B cell (primary cell): ENCODE data around the gene TJAP1. TPM values are rescaled to one million over a fixed set of nuclear protein-coding genes. Genes with fewer than 3 reads are reported as not detected.

Experiments
- ATAC-seq: fragments of 200-7000 bp; cut with Tn5 transposase; one replicate; pipeline ENCODE4 v1.10.0; 2021; ENCODE audit warnings: low read depth, mild to moderate bottlenecking, moderate number of reproducible peaks, moderate library complexity
- CTCF ChIA-PET: fragments of 350-600 bp; sonication (Branson Sonifier 250); formaldehyde crosslinking; loops from one replicate; lab custom pipeline; 2021; ENCODE audit warnings: antibody characterized with exemption, inconsistent platforms; lab: Charles Lee
- POLR2A ChIA-PET: fragments of 350-600 bp; sonication (Branson Sonifier 250); formaldehyde crosslinking; loops from one replicate; lab custom pipeline; 2021; ENCODE audit warnings: antibody characterized with exemption; lab: Charles Lee
- DNase-seq: peaks from one replicate; pipeline ENCODE4 v3.0.0; 2013
- H2AFZ ChIP-seq: 2 replicates; pipeline ENCODE4 v1.6.1; 2012; ENCODE audit warnings: mild to moderate bottlenecking, low read depth, low read length; ENCODE audit not compliant: insufficient read depth, poor library complexity, severe bottlenecking
- H3K27ac ChIP-seq, 2 donors: 1 replicate in 1 of 2; 2 replicates in 1 of 2; pipeline ENCODE4 v1.5.1; 2012 to 2013; ENCODE audit warnings: low read length in 2 of 2, mild to moderate bottlenecking in 2 of 2, moderate library complexity in 1 of 2
- H3K27me3 ChIP-seq, 4 experiments: fragments of 200-600 bp in 1 of 4; sonication (generic) in 1 of 4; replicated peaks in 1 of 4; 1 replicate in 2 of 4; 2 replicates in 2 of 4; pipeline versions ENCODE4 v1.6.1 to v1.7.0; 2013 to 2016; ENCODE audit warnings: low read length in 3 of 4, mild to moderate bottlenecking in 2 of 4, mixed read lengths in 1 of 4, moderate library complexity in 1 of 4; ENCODE audit not compliant: insufficient read depth in 4 of 4, control insufficient read depth in 3 of 4; ENCODE audit errors: control extremely low read depth in 1 of 4
- H3K36me3 ChIP-seq, 2 experiments: replicated peaks in 1 of 2; 1 replicate in 1 of 2; 2 replicates in 1 of 2; pipeline versions ENCODE4 v1.6.1 to v1.7.1; 2013; ENCODE audit warnings: low read length in 1 of 2; ENCODE audit not compliant: insufficient read depth in 2 of 2, control insufficient read depth in 1 of 2; ENCODE audit errors: control extremely low read depth in 1 of 2, extremely low read depth in 1 of 2
- H3K4me1 ChIP-seq, 2 donors: fragments of 200-600 bp in 1 of 2; sonication (generic) in 1 of 2; 1 replicate in 1 of 2; 2 replicates in 1 of 2; pipeline versions ENCODE4 v1.5.1 to v1.6.1; 2013 to 2017; ENCODE audit warnings: low read length in 2 of 2; ENCODE audit not compliant: control insufficient read depth in 2 of 2, insufficient read depth in 2 of 2
- H3K4me2 ChIP-seq: replicated peaks from 2 replicates; pipeline ENCODE3; 2012; ENCODE audit warnings: mild to moderate bottlenecking, low read depth, low read length; ENCODE audit not compliant: poor library complexity, severe bottlenecking
- H3K4me3 ChIP-seq, 5 experiments: fragments of 200-600 bp in 1 of 5; sonication (generic) in 1 of 5; 1 replicate in 3 of 5; 2 replicates in 2 of 5; pipeline versions ENCODE4 v1.5.1 to v1.7.0; 2011 to 2016; ENCODE audit warnings: low read length in 4 of 5, mild to moderate bottlenecking in 4 of 5, low read depth in 2 of 5, control low read depth in 1 of 5, moderate library complexity in 1 of 5; ENCODE audit not compliant: insufficient read depth in 1 of 5; ENCODE audit errors: control extremely low read depth in 1 of 5, extremely low read depth in 1 of 5
- H3K79me2 ChIP-seq: fragments of 200-600 bp; sonication (generic); one replicate; pipeline ENCODE4 v1.6.0; 2016; ENCODE audit warnings: low read length; ENCODE audit not compliant: control insufficient read depth, insufficient read depth
- H3K9ac ChIP-seq: fragments of 200-600 bp; sonication (generic); 2 replicates; pipeline ENCODE4 v1.6.1; 2017; ENCODE audit warnings: mild to moderate bottlenecking, low read length, moderate library complexity
- H3K9me3 ChIP-seq, 3 donors: one replicate each; pipeline versions ENCODE4 v1.6.1 to v1.7.1; 2013; ENCODE audit warnings: low read length in 2 of 3; ENCODE audit not compliant: control insufficient read depth in 2 of 3, insufficient read depth in 1 of 3; ENCODE audit errors: control extremely low read depth in 1 of 3
- H4K20me1 ChIP-seq: 2 replicates; pipeline ENCODE4 v1.6.0; 2012; ENCODE audit warnings: mild to moderate bottlenecking, low read length; ENCODE audit not compliant: insufficient read depth, control insufficient read depth, poor library complexity, severe bottlenecking
- H3K27ac Mint-ChIP-seq: one replicate; pipeline ENCODE4 v1.8.0; 2021; ENCODE audit warnings: mixed read lengths
- H3K27me3 Mint-ChIP-seq: one replicate; pipeline ENCODE4 v1.8.0; 2021; ENCODE audit warnings: mixed read lengths
- H3K4me1 Mint-ChIP-seq: one replicate; pipeline ENCODE4 v1.8.0; 2021; ENCODE audit warnings: mixed read lengths
- H3K4me3 Mint-ChIP-seq: one replicate; pipeline ENCODE4 v1.8.0; 2021; ENCODE audit warnings: mixed read lengths
- H3K9me3 Mint-ChIP-seq: one replicate; pipeline ENCODE4 v1.8.0; 2022; ENCODE audit warnings: mixed read lengths; ENCODE audit not compliant: insufficient read depth
- CTCF ChIP-seq: fragments of 200-600 bp; IDR thresholded peaks from one replicate; pipeline ENCODE4 v1.8.0; 2022; ENCODE audit warnings: antibody characterized with exemption, mild to moderate bottlenecking
- EZH2 ChIP-seq: IDR thresholded peaks from 2 replicates; pipeline ENCODE4 v1.6.1; 2012; ENCODE audit warnings: borderline replicate concordance, low read depth, mild to moderate bottlenecking, moderate library complexity, low read length; ENCODE audit not compliant: insufficient read depth, poor library complexity, severe bottlenecking
- WGBS: methylation state at CpG from one replicate; pipeline ENCODE4 v1.1.5; 2013; ENCODE audit warnings: missing lambda C conversion rate; ENCODE audit not compliant: insufficient coverage; 5-methylcytosine and 5-hydroxymethylcytosine counted together
- intact Hi-C: fragments of 100-400 bp; cut with micrococcal nuclease; formaldehyde crosslinking; loops from one replicate; pipeline ENCODE4 v1.10.0; 2022
- polyA plus RNA-seq: library from polyadenylated mRNA; depleted of rRNA; stranded (reverse); fragments of >200 nt; gene quantifications from 2 replicates; pipeline ENCODE4 v1.2.3, GENCODE V29; 2012
- total RNA-seq, 2 donors: library from RNA; stranded (reverse); fragments of 120-200 nt in 1 of 2; gene quantifications; 1 replicate in 1 of 2; 2 replicates in 1 of 2; pipeline versions ENCODE4 v1.2.3 to v1.2.4, GENCODE V29; 2013 to 2022

The TJAP1 gene
- total and polyA plus RNA-seq, 2 donors (not counting 1 experiment from before 2014, with no cell fraction given), result 59.1 to 70.7 TPM

- Histone ChIP-seq H3K9ac (no peak overlapping the region), H3K9me3 (no peaks in the 10 kb centered on the region), H2AFZ (no peak overlapping the region), H3K27ac (no peak overlapping the region), H3K4me2 (no peak overlapping the region), H3K4me1 (peaks cover 0 to 6% of the 10 kb centered on the region in 2 donors), H3K36me3 (peaks cover 0 to 43% of the 10 kb centered on the region in 2 experiments), H4K20me1 (no peaks in the 10 kb centered on the region), H3K4me3 (no peak overlapping the region), H3K27me3 (no peaks in the 10 kb centered on the region), H3K79me2 (peaks cover 30% of the 10 kb centered on the region)
- POLR2A ChIA-PET, result interaction anchor here (0.5 kb wide), 1 partner anchor 124 kb away, joined by 3 read pairs; no protein-coding TSS in a partner anchor
- DNase-seq, result no peak
- no peak overlapping the region for H3K27ac Mint-ChIP-seq
- intact Hi-C loops, result no loop called here
- no peaks in the 10 kb centered on the region for H3K27me3 Mint-ChIP-seq
- ATAC-seq, result no peak
- H3K4me3 Mint-ChIP-seq, result no peak overlapping the region
- 100% methylated on average over 2 of the region's 7 CpGs for WGBS
- no peaks in the 10 kb centered on the region for H3K9me3 Mint-ChIP-seq
- CTCF ChIA-PET, result interaction anchor here (0.6 to 8.0 kb wide), 3 partner anchors 11 to 230 kb away, joined by 3 to 69 read pairs (median 3); no protein-coding TSS in a partner anchor
- TF ChIP-seq EZH2 (no peak), CTCF (no peak)
- peaks cover 18% of the 10 kb centered on the region for H3K4me1 Mint-ChIP-seq
Observed at GRCh38 chr6:43493833-43494232, 16.5 kb downstream of the TJAP1 start.

- no peak overlapping the region for H3K27ac ChIP-seq
- TF ChIP-seq CTCF (no peak), EZH2 (no peak)
- ChIA-PET POLR2A (interaction anchor here (0.6 kb wide), 1 partner anchor 130 kb away, joined by 7 read pairs; no protein-coding TSS in a partner anchor), CTCF (interaction anchor here (0.6 to 8.0 kb wide), 3 partner anchors 11 to 231 kb away, joined by 3 to 69 read pairs (median 3); no protein-coding TSS in a partner anchor)
- H3K4me3 ChIP-seq, result no peak overlapping the region
- Mint-ChIP-seq H3K9me3 (no peaks in the 10 kb centered on the region), H3K4me1 (peaks cover 16% of the 10 kb centered on the region), H3K27me3 (no peaks in the 10 kb centered on the region), H3K27ac (no peak overlapping the region), H3K4me3 (no peak overlapping the region)
- no peak overlapping the region for H3K9ac ChIP-seq
- no peak overlapping the region for H3K4me2 ChIP-seq
- WGBS, result 100% methylated on average over 2 of the region's 6 CpGs
- intact Hi-C loops, result no loop called here
- H3K9me3 ChIP-seq, result no peaks in the 10 kb centered on the region
- no peak for DNase-seq
- H4K20me1 ChIP-seq, result no peaks in the 10 kb centered on the region
- no peaks in the 10 kb centered on the region for H3K27me3 ChIP-seq
- no peak overlapping the region for H2AFZ ChIP-seq
- no peak for ATAC-seq
- H3K4me1 ChIP-seq, result peaks cover 0 to 6% of the 10 kb centered on the region in 2 donors
- H3K36me3 ChIP-seq, result peaks cover 0 to 47% of the 10 kb centered on the region in 2 experiments
- peaks cover 30% of the 10 kb centered on the region for H3K79me2 ChIP-seq
Observed at GRCh38 chr6:43494321-43494720, 17.0 kb downstream of the TJAP1 start.
